H1 (cell line): ENCODE measurements around the gene KDSR. TPM values are rescaled to one million over a fixed set of nuclear protein-coding genes. Genes with fewer than 3 reads are reported as not detected.

Source experiments
- BCL11A ChIP-seq, 2 experiments: IDR thresholded peaks; one replicate each; pipeline ENCODE4 v1.6.1; 2011; ENCODE audit warnings: low read depth in 2 of 2, low read length in 2 of 2, mild to moderate bottlenecking in 2 of 2
- CBX5 ChIP-seq: fragments of 300-800, 300-1000 bp; sonication (generic); IDR thresholded peaks from 2 replicates; pipeline ENCODE4 v1.7.1; 2016; ENCODE audit warnings: antibody characterized with exemption, low read length, low read depth
- CEBPB ChIP-seq: IDR thresholded peaks from 2 replicates; pipeline ENCODE4 v1.6.1; 2012; ENCODE audit warnings: low read depth, low read length
- SAP30 ChIP-seq: fragments of 300-600 bp; sonication (generic); IDR thresholded peaks from 2 replicates; pipeline ENCODE4 v1.7.1; 2012; ENCODE audit warnings: low read length, moderate library complexity, mild to moderate bottlenecking, inconsistent platforms; ENCODE audit not compliant: insufficient read depth, insufficient replicate concordance
- SIN3A ChIP-seq, 2 experiments: IDR thresholded peaks in 1 of 2; conservative IDR thresholded peaks in 1 of 2; 2 replicates each; pipeline ENCODE4 v1.6.1; 2011 to 2012; ENCODE audit warnings: low read length in 2 of 2, improper control_type of control experiment in 1 of 2, low read depth in 1 of 2, mild to moderate bottlenecking in 1 of 2
- SRF ChIP-seq: IDR thresholded peaks from 2 replicates; pipeline ENCODE4 v1.6.1; 2011; ENCODE audit warnings: mild to moderate bottlenecking, low read depth, low read length, moderate library complexity
- SUZ12 ChIP-seq: fragments of 200-600 bp; sonication (generic); IDR thresholded peaks from 2 replicates; pipeline ENCODE4 v1.6.1; 2012; ENCODE audit warnings: mild to moderate bottlenecking, inconsistent platforms, low read length, moderate library complexity, mixed read lengths
- polyA plus RNA-seq, 7 experiments: library from polyadenylated mRNA; depleted of rRNA in 3 of 7; stranded (reverse) in 5 of 7; unstranded in 2 of 7; fragments of >200 nt in 5 of 7; fragments of 200-250 nt in 2 of 7; gene quantifications; 1 replicate in 5 of 7; 2 replicates in 1 of 7; 4 replicates in 1 of 7; pipeline versions ENCODE4 v1.2.1 to v1.2.3, GENCODE V29; 2011 to 2013; ENCODE audit warnings: missing spikeins in 2 of 7, mixed read lengths in 2 of 7
- total RNA-seq: library from RNA; stranded (reverse); fragmentation: NEBNext Ultra II Directional; extraction: Animal tissue kit (Norgen Biotek cat#: 25700); gene quantifications from 2 replicates; pipeline ENCODE4 v1.2.1, GENCODE V29; 2021
- TF ChIP-seq, protein P1 (sequence below): IDR thresholded peaks from 2 replicates; pipeline ENCODE4 v1.6.1; 2011; ENCODE audit warnings: low read length, improper control_type of control experiment
- TF ChIP-seq, protein P2 (sequence below): IDR thresholded peaks from 2 replicates; pipeline ENCODE4 v1.6.1; 2012; ENCODE audit warnings: low read length, inconsistent platforms
- TF ChIP-seq, protein P3 (sequence below): IDR thresholded peaks from 2 replicates; pipeline ENCODE4 v1.6.1; 2012; ENCODE audit warnings: inconsistent platforms

KDSR gene
- total and polyA plus RNA-seq, 2 of the 8 experiments (the other 6 are each of a cell fraction or from before 2014, with no cell fraction given) = 12.4 to 50.5 TPM

DNA sequence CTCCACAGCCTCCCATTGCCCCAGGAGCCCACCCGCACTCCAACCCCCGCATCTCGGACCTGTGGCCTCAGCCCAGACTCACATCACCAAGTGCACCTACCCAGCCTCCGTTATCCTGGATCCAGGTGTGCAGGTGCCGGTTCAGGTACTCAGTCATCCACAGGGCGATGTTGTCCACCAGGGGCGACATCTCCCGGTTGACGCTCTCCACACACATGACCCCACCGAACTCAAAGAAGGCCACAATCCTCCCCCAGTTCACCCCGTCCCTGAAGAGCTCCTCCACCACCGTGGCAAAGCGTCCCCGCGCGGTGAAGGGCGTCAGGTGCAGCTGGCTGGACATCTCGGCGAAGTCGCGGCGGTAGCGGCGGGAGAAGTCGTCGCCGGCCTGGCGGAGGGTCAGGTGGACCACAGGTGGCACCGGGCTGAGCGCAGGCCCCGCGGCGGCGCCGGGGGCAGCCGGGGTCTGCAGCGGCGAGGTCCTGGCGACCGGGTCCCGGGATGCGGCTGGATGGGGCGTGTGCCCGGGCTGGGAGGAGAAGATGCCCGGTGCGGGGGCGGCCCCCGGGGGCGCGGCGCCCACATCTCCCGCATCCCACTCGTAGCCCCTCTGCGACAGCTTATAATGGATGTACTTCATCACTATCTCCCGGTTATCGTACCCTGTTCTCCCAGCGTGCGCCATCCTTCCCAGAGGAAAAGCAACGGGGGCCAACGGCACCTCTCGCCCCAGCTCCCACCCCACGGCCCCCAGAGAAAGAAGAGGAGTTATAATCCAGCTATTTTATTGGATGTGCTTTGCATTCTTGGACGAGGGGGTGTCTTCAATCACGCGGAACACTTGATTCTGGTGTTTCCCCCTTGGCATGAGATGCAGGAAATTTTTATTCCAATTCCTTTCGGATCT, 48.8 kb downstream of the KDSR start (continued):
- TF ChIP-seq, protein P1, sequence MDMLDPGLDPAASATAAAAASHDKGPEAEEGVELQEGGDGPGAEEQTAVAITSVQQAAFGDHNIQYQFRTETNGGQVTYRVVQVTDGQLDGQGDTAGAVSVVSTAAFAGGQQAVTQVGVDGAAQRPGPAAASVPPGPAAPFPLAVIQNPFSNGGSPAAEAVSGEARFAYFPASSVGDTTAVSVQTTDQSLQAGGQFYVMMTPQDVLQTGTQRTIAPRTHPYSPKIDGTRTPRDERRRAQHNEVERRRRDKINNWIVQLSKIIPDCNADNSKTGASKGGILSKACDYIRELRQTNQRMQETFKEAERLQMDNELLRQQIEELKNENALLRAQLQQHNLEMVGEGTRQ = peak; percentile 44; the same call in 1 of the 2 replicates
- TF ChIP-seq CEBPB = no peak
- no peak for TF ChIP-seq BCL11A (IDR thresholded peaks at IDR 0.05; ENCODE audit: low read depth in 2 of 2, low read length in 2 of 2)
- TF ChIP-seq SIN3A (conservative IDR thresholded peaks at IDR 0.05 in 1 of 2, IDR thresholded peaks at IDR 0.05 in 1 of 2; ENCODE audit: low read depth in 1 of 2, low read length in 2 of 2) = 0 out of 4 replicates have a peak, but pooled peaks of 1 of the 2 experiments have one; percentile 30
- TF ChIP-seq, protein P2, sequence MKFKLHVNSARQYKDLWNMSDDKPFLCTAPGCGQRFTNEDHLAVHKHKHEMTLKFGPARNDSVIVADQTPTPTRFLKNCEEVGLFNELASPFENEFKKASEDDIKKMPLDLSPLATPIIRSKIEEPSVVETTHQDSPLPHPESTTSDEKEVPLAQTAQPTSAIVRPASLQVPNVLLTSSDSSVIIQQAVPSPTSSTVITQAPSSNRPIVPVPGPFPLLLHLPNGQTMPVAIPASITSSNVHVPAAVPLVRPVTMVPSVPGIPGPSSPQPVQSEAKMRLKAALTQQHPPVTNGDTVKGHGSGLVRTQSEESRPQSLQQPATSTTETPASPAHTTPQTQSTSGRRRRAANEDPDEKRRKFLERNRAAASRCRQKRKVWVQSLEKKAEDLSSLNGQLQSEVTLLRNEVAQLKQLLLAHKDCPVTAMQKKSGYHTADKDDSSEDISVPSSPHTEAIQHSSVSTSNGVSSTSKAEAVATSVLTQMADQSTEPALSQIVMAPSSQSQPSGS = no peak
- peak; percentile 13; the same call in 1 of the 2 replicates for TF ChIP-seq SUZ12
- TF ChIP-seq, protein P3, sequence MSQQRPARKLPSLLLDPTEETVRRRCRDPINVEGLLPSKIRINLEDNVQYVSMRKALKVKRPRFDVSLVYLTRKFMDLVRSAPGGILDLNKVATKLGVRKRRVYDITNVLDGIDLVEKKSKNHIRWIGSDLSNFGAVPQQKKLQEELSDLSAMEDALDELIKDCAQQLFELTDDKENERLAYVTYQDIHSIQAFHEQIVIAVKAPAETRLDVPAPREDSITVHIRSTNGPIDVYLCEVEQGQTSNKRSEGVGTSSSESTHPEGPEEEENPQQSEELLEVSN = peak; percentile 94
- no peak for TF ChIP-seq CBX5
- TF ChIP-seq SRF = no peak
- no peak for TF ChIP-seq SAP30
